Measurements from ENCODE around the gene TCHHL1. TPM values are rescaled to one million over a fixed set of nuclear protein-coding genes. Genes with fewer than 3 reads are reported as not detected.

Gene TCHHL1
- total and polyA plus RNA-seq, 2 of the 4 experiments (the other 2 are of a cell fraction): not detected

DNA sequence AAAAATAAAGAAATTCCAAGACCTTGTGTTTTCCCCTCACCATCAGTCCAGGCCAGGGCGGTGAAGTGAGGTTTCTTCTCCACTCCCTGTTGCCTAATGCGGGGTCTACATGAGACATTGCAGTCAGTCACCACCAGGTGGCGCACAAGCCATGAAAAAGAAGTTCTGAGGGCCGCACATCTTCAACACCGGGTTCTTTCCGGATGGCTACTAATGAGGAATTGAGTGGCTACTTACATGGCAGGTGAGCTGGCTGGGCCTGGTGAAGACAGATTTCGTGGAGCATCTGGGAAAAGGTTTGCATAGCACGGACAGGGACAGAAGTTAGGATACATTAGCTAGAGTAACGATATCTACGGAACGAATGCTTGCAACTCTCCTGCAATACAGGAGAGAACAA, 36.3 kb downstream of the TCHHL1 start:
- H3K79me1 ChIP-seq (ENCODE audit: low read depth in 1 of 2, low read length in 2 of 2): no peaks in the 10 kb centered on the region
- no peak overlapping the region for H4K5ac ChIP-seq (ENCODE audit: low read depth, low read length)
- H4K8ac ChIP-seq (ENCODE audit: low read depth in 2 of 2, low read length in 2 of 2): no peak overlapping the region
- H2AK5ac ChIP-seq (ENCODE audit: low read depth, low read length): no peak overlapping the region
- no peaks in the 10 kb centered on the region for H4K20me1 ChIP-seq (ENCODE audit: insufficient read depth, low read length)
- WGBS, 2 experiments (ENCODE audit: extremely low coverage in 2 of 2, insufficient read length in 1 of 2): 45% methylated on average over 7 of the region's 11 CpGs; no CpG with 5 or more reads in 1 of the 2 experiments
- no peaks in the 10 kb centered on the region for H3K9me3 ChIP-seq (ENCODE audit: control insufficient read depth, insufficient read depth, low read length)
- no peak overlapping the region for H2AK9ac ChIP-seq (replicated peaks; ENCODE audit: low read depth, low read length, poor library complexity)
- in situ Hi-C loops (cut with MboI; ENCODE audit: low sequenced_read_pairs): loop anchor here (10.0 kb wide), 1 partner anchor 392 kb away; no protein-coding TSS in a partner anchor
- no peak overlapping the region for H2BK15ac ChIP-seq (ENCODE audit: low read depth, low read length)
- ATAC-seq (ENCODE audit: low read depth) (peak; percentile 25), DNase-seq (peak; percentile 71)
- TF ChIP-seq POLR2A (IDR thresholded peaks at IDR 0.05; ENCODE audit: low read depth, low read length) (no peak), USF2 (IDR thresholded peaks at IDR 0.05; ENCODE audit: low read depth, low read length) (no peak), SMC3 (IDR thresholded peaks at IDR 0.05; ENCODE audit: low read depth, low read length) (peak; percentile 76), CEBPB (IDR thresholded peaks at IDR 0.05; ENCODE audit: low read depth, low read length) (peak; percentile 86), RAD21 (IDR thresholded peaks at IDR 0.05; ENCODE audit: low read length) (peak; percentile 78)
- TF ChIP-seq, protein P1, sequence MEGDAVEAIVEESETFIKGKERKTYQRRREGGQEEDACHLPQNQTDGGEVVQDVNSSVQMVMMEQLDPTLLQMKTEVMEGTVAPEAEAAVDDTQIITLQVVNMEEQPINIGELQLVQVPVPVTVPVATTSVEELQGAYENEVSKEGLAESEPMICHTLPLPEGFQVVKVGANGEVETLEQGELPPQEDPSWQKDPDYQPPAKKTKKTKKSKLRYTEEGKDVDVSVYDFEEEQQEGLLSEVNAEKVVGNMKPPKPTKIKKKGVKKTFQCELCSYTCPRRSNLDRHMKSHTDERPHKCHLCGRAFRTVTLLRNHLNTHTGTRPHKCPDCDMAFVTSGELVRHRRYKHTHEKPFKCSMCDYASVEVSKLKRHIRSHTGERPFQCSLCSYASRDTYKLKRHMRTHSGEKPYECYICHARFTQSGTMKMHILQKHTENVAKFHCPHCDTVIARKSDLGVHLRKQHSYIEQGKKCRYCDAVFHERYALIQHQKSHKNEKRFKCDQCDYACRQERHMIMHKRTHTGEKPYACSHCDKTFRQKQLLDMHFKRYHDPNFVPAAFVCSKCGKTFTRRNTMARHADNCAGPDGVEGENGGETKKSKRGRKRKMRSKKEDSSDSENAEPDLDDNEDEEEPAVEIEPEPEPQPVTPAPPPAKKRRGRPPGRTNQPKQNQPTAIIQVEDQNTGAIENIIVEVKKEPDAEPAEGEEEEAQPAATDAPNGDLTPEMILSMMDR (conservative IDR thresholded peaks at IDR 0.05; ENCODE audit: low read depth, low read length): peak; percentile 87
- H3K4ac ChIP-seq (ENCODE audit: low read depth, low read length): no peak overlapping the region
- no peak overlapping the region for H3K18ac ChIP-seq (ENCODE audit: low read depth, low read length)
- H3K23ac ChIP-seq (ENCODE audit: low read depth, low read length): no peak overlapping the region
- H2BK5ac ChIP-seq (ENCODE audit: low read depth, low read length, poor library complexity, severe bottlenecking): no peak overlapping the region
- no peak overlapping the region for H3K4me3 ChIP-seq (ENCODE audit: insufficient read depth, low read depth, low read length)
- H2BK20ac ChIP-seq (ENCODE audit: low read depth, low read length): no peak overlapping the region
- BruUV-seq (replicated peaks): no TSS peak
- H3K56ac ChIP-seq (ENCODE audit: extremely low read depth, insufficient read depth, low read length): no peak overlapping the region
- H3K4me1 ChIP-seq (ENCODE audit: control insufficient read depth, insufficient read depth, low read length): peaks cover 5% of the 10 kb centered on the region
- H3K27me3 ChIP-seq (ENCODE audit: control insufficient read depth, insufficient read depth, low read length): peaks cover 14% of the 10 kb centered on the region
- H3K9me1 ChIP-seq (ENCODE audit: insufficient read depth, low read length): no peaks in the 10 kb centered on the region
- no peak overlapping the region for H3K14ac ChIP-seq (replicated peaks; ENCODE audit: low read depth, low read length)
- H2AFZ ChIP-seq (replicated peaks; ENCODE audit: low read length, poor library complexity): no peak overlapping the region
- no peak overlapping the region for H4K91ac ChIP-seq (ENCODE audit: insufficient read depth, low read depth, low read length)
- dilution Hi-C loops (cut with HindIII; ENCODE audit: low sequenced_read_pairs, unreplicated experiment): no loop called here
- H3K36me3 ChIP-seq (ENCODE audit: control insufficient read depth, insufficient read depth, low read length): no peaks in the 10 kb centered on the region
- H3K4me2 ChIP-seq (ENCODE audit: low read depth, low read length): no peak overlapping the region
- POLR2A ChIA-PET (ENCODE audit: unreplicated experiment): no interaction called here
- no peak overlapping the region for H3K27ac ChIP-seq (ENCODE audit: insufficient read depth, low read length)
- intact Hi-C loops (cut with micrococcal nuclease): loop anchor here (1.0 to 5.0 kb wide), 5 partner anchors 60 to 406 kb away; no protein-coding TSS in a partner anchor
- H3K9ac ChIP-seq (ENCODE audit: low read depth, low read length): no peak overlapping the region
- CTCF ChIA-PET: interaction anchor here (0.8 to 2.2 kb wide), 6 partner anchors 9 to 406 kb away, joined by 3 to 8 read pairs (median 5); no protein-coding TSS in a partner anchor
- no peak overlapping the region for H2BK120ac ChIP-seq (ENCODE audit: low read depth, low read length)
